Measurements from ENCODE around the gene ANKRD33B. TPM values are rescaled to one million over a fixed set of nuclear protein-coding genes. Genes with fewer than 3 reads are reported as not detected.

The ANKRD33B gene
- total and polyA plus RNA-seq, 9 of the 15 experiments (the other 6 are each of a cell fraction or from before 2014, with no cell fraction given), result 0.10 to 1.7 (median 0.40) TPM

- TF ChIP-seq KDM2B (CRISPR knock-in tag; IDR thresholded peaks at IDR 0.05) (peak; percentile 77; the same call in 1 of the 2 replicates), ZFP1 (CRISPR knock-in tag; IDR thresholded peaks at IDR 0.05) (no peak), FOSL1 (tag; conservative IDR thresholded peaks at IDR 0.05) (no peak), CAMTA2 (CRISPR knock-in tag; conservative IDR thresholded peaks at IDR 0.05) (no peak), ATF1 (CRISPR knock-in tag; IDR thresholded peaks at IDR 0.05) (no peak), ATF1 (tag; IDR thresholded peaks at IDR 0.05) (no peak), MGA (IDR thresholded peaks at IDR 0.05) (peak; percentile 20; the same call in 1 of the 2 replicates)
Measured at GRCh38 chr5:10563110-10563944, 543 bp upstream of the ANKRD33B start (continued).

Data from K562 (cell line).